ENCODE results near the gene COG3.

GRCh38 chr13:45575830-45576180 lies 111.1 kb downstream of the COG3 start:
- no peak for TF ChIP-seq POLR2A (IDR thresholded peaks at IDR 0.05)
- TF ChIP-seq CTCF (IDR thresholded peaks at IDR 0.05), result no peak

Data from heart left ventricle (tissue), 13 donors.